Endothelial cell of umbilical vein (primary cell): ENCODE data around the gene POP5. TPM values are rescaled to one million over a fixed set of nuclear protein-coding genes. Genes with fewer than 3 reads are reported as not detected.
A peak's percentile ranks its signal among the peaks of the same experiment; 100 is the strongest.

Experiments used
- BruUV-seq: library from RNA; stranded (reverse); fragments of 400-500 nt; replicated peaks from 2 replicates; lab custom pipeline; 2021; lab: Mats Ljungman, UMichigan
- CTCF ChIA-PET: fragments of 300-600, 350-600 bp; sonication (Branson Sonifier 250); formaldehyde crosslinking; loops from one replicate; lab custom pipeline; 2021; ENCODE audit warnings: antibody characterized with exemption, inconsistent platforms; lab: Charles Lee
- POLR2A ChIA-PET: fragments of 300-600, 350-600 bp; sonication (Branson Sonifier 250); formaldehyde crosslinking; loops from one replicate; lab custom pipeline; 2021; ENCODE audit warnings: antibody characterized with exemption, inconsistent platforms; lab: Charles Lee
- DNase-seq: peaks from one replicate; pipeline ENCODE4 v3.0.0-alpha.2; 2011; ENCODE audit warnings: low read depth, low spot score
- FAIRE-seq: peaks from 2 replicates; lab custom pipeline; 2011; peaks lifted over from hg19 to GRCh38; lab: Jason Lieb, UNC
- H2AFZ ChIP-seq: 2 replicates; pipeline ENCODE4 v1.6.0; 2012; ENCODE audit warnings: low read depth, low read length, control low read depth, inconsistent platforms
- H3K27ac ChIP-seq: 2 replicates; pipeline ENCODE4 v1.5.1; 2011; ENCODE audit warnings: low read depth, mild to moderate bottlenecking, control low read depth, low read length, moderate library complexity; ENCODE audit not compliant: insufficient read depth
- H3K27me3 ChIP-seq, 2 experiments: 2 replicates each; pipeline versions ENCODE4 v1.6.0 to v1.6.1; 2011; ENCODE audit warnings: low read length in 2 of 2, mixed read lengths in 1 of 2; ENCODE audit not compliant: control insufficient read depth in 2 of 2, insufficient read depth in 2 of 2
- H3K36me3 ChIP-seq, 2 experiments: 2 replicates in 1 of 2; 3 replicates in 1 of 2; pipeline ENCODE4 v1.5.1; 2011; ENCODE audit warnings: low read length in 2 of 2, mild to moderate bottlenecking in 1 of 2, moderate library complexity in 1 of 2; ENCODE audit not compliant: control insufficient read depth in 2 of 2, insufficient read depth in 2 of 2; ENCODE audit errors: extremely low read depth in 1 of 2
- H3K4me1 ChIP-seq: 3 replicates; pipeline ENCODE4 v1.5.1; 2011; ENCODE audit warnings: mild to moderate bottlenecking, low read length; ENCODE audit not compliant: control insufficient read depth, insufficient read depth; ENCODE audit errors: extremely low read depth
- H3K4me2 ChIP-seq: 2 replicates; pipeline ENCODE4 v1.6.1; 2011; ENCODE audit warnings: low read length, control low read depth, mixed read lengths; ENCODE audit not compliant: insufficient read depth
- H3K4me3 ChIP-seq, 3 experiments: fragments of 200-600 bp in 1 of 3; sonication (generic), shearing (Covaris generic) in 1 of 3; replicated peaks in 1 of 3; 2 replicates each; pipeline ENCODE4 v1.5.1; 2011 to 2016; ENCODE audit warnings: control low read depth in 3 of 3, low read length in 3 of 3, mild to moderate bottlenecking in 2 of 3, inconsistent platforms in 1 of 3, low read depth in 1 of 3, moderate library complexity in 1 of 3; ENCODE audit not compliant: insufficient read depth in 1 of 3
- H3K79me2 ChIP-seq: 2 replicates; pipeline ENCODE4 v1.6.0; 2012; ENCODE audit warnings: low read length, inconsistent platforms; ENCODE audit not compliant: control insufficient read depth, insufficient read depth
- H3K9ac ChIP-seq: replicated peaks from 2 replicates; pipeline ENCODE3; 2011; ENCODE audit warnings: low read length, control low read depth; ENCODE audit not compliant: insufficient read depth; ENCODE audit errors: extremely low read depth
- H3K9me1 ChIP-seq: replicated peaks from 3 replicates; pipeline ENCODE4 v1.6.0; 2011; ENCODE audit warnings: mild to moderate bottlenecking, low read length; ENCODE audit not compliant: control insufficient read depth, insufficient read depth; ENCODE audit errors: extremely low read depth
- H3K9me3 ChIP-seq: replicated peaks from 2 replicates; pipeline ENCODE4 v1.5.1; 2012; ENCODE audit warnings: low read length, inconsistent platforms; ENCODE audit not compliant: control insufficient read depth, insufficient read depth
- H4K20me1 ChIP-seq: replicated peaks from 2 replicates; pipeline ENCODE3; 2011; ENCODE audit warnings: mild to moderate bottlenecking, low read length; ENCODE audit not compliant: control insufficient read depth, insufficient read depth; ENCODE audit errors: extremely low read depth
- CTCF ChIP-seq, 2 donors: IDR thresholded peaks; 1 replicate in 1 of 2; 2 replicates in 1 of 2; pipeline ENCODE4 v1.5.1; 2011; ENCODE audit warnings: low read length in 2 of 2, mild to moderate bottlenecking in 2 of 2, moderate library complexity in 2 of 2, control low read depth in 1 of 2, inconsistent platforms in 1 of 2, low read depth in 1 of 2; ENCODE audit not compliant: insufficient read depth in 1 of 2; ENCODE audit errors: extremely low read depth in 1 of 2
- EZH2 ChIP-seq: IDR thresholded peaks from 2 replicates; pipeline ENCODE4 v1.6.1; 2012; ENCODE audit warnings: borderline replicate concordance, low read depth, mild to moderate bottlenecking, moderate library complexity, low read length, inconsistent platforms; ENCODE audit not compliant: severe bottlenecking
- FOS ChIP-seq: IDR thresholded peaks from 2 replicates; pipeline ENCODE4 v1.6.1; 2011; ENCODE audit warnings: mild to moderate bottlenecking, low read length, moderate library complexity, borderline replicate concordance; ENCODE audit not compliant: insufficient read depth
- GATA2 ChIP-seq: IDR thresholded peaks from 2 replicates; pipeline ENCODE4 v1.7.0; 2011; ENCODE audit warnings: low read depth, mild to moderate bottlenecking, moderate library complexity, mixed read lengths, low read length; ENCODE audit not compliant: insufficient read length, insufficient read depth
- JUN ChIP-seq: IDR thresholded peaks from 2 replicates; pipeline ENCODE4 v1.6.1; 2011; ENCODE audit warnings: borderline replicate concordance, low read depth; ENCODE audit not compliant: insufficient read length, insufficient read depth
- MAX ChIP-seq: IDR thresholded peaks from 2 replicates; pipeline ENCODE4 v1.6.1; 2011; ENCODE audit not compliant: insufficient read depth, insufficient read length
- MYC ChIP-seq: IDR thresholded peaks from one replicate; pipeline ENCODE4 v1.6.1; 2011; ENCODE audit warnings: mild to moderate bottlenecking, low read depth, low read length
- POLR2A ChIP-seq: IDR thresholded peaks from 2 replicates; pipeline ENCODE4 v1.6.1; 2012; ENCODE audit warnings: low read depth, mild to moderate bottlenecking, control low read depth, low read length
- POLR2AphosphoS5 ChIP-seq: IDR thresholded peaks from 2 replicates; pipeline ENCODE4 v1.6.1; 2012; ENCODE audit warnings: low read depth, mild to moderate bottlenecking, control low read depth, low read length, moderate library complexity; ENCODE audit not compliant: insufficient read depth
- dilution Hi-C: fragments of 300-500 bp; cut with MboI; formaldehyde crosslinking; loops from one replicate; pipeline ENCODE4 v1.15.0; 2019; ENCODE audit warnings: low sequenced_read_pairs; ENCODE audit not compliant: extremely low pct_ligation_motif_present
- intact Hi-C: fragments of 100-400 bp; cut with micrococcal nuclease; formaldehyde crosslinking; loops from one replicate; pipeline ENCODE4 v1.10.0; 2022
- polyA plus RNA-seq, 4 experiments: library from polyadenylated mRNA; depleted of rRNA in 3 of 4; stranded (reverse) in 3 of 4; unstranded in 1 of 4; fragments of >200 nt; gene quantifications; 2 replicates each; pipeline versions ENCODE4 v1.2.1 to v1.2.3, GENCODE V29; 2011 to 2012; ENCODE audit warnings: missing spikeins in 1 of 4
- total RNA-seq: library from RNA; stranded (reverse); gene quantifications from 2 replicates; pipeline ENCODE4 v1.2.3, GENCODE V29; 2021

Gene POP5
- total and polyA plus RNA-seq, 2 donors (not counting 3 experiments of a cell fraction or from before 2014, with no cell fraction given): 25.7 to 60.2 TPM

- no peaks in the 10 kb centered on the region for H3K9me1 ChIP-seq
- H3K27ac ChIP-seq: no peak overlapping the region
- peaks cover 13% of the 10 kb centered on the region for H3K4me1 ChIP-seq
- DNase-seq (no peak), FAIRE-seq (no peak)
- H3K4me2 ChIP-seq: no peak overlapping the region
- no peak overlapping the region for H2AFZ ChIP-seq
- BruUV-seq: no TSS peak
- no peak overlapping the region for H3K4me3 ChIP-seq
- no peak overlapping the region for H3K9ac ChIP-seq
- H3K9me3 ChIP-seq: no peaks in the 10 kb centered on the region
- H4K20me1 ChIP-seq: no peaks in the 10 kb centered on the region
- TF ChIP-seq POLR2A (peak; percentile 29), FOS (no peak), MYC (no peak), MAX (no peak), JUN (no peak), EZH2 (no peak), GATA2 (no peak), POLR2AphosphoS5 (peak; percentile 19)
- intact Hi-C loops (no loop called here), dilution Hi-C loops (no loop called here)
- ChIA-PET CTCF (interaction anchor here (2.5 to 6.6 kb wide), 2 partner anchors 9 to 393 kb away, joined by 10 to 99 read pairs; no protein-coding TSS in a partner anchor), POLR2A (no interaction called here)
- H3K36me3 ChIP-seq: peaks cover 15 to 28% of the 10 kb centered on the region in 2 experiments
- H3K27me3 ChIP-seq: no peaks in the 10 kb centered on the region
- H3K79me2 ChIP-seq: no peaks in the 10 kb centered on the region
These were observed 2.0 kb downstream of the POP5 start for GRCh38 chr12:120579179-120579578.

GRCh38 chr12:120574106-120574505 is 7.1 kb downstream of the POP5 start:
- Histone ChIP-seq H3K4me3 (no peak overlapping the region), H4K20me1 (no peaks in the 10 kb centered on the region), H2AFZ (no peak overlapping the region), H3K4me1 (no peaks in the 10 kb centered on the region), H3K4me2 (no peak overlapping the region), H3K36me3 (peaks cover 34 to 54% of the 10 kb centered on the region in 2 experiments), H3K9me1 (no peaks in the 10 kb centered on the region), H3K79me2 (peaks cover 2% of the 10 kb centered on the region), H3K9me3 (no peaks in the 10 kb centered on the region), H3K9ac (no peak overlapping the region), H3K27me3 (no peaks in the 10 kb centered on the region), H3K27ac (no peak overlapping the region)
- BruUV-seq: no TSS peak
- ChIA-PET POLR2A (no interaction called here), CTCF (no interaction called here)
- dilution Hi-C loops (no loop called here), intact Hi-C loops (no loop called here)
- FAIRE-seq (no peak), DNase-seq (no peak)
- no peak for TF ChIP-seq POLR2A
- TF ChIP-seq POLR2AphosphoS5: no peak
- TF ChIP-seq CTCF (IDR thresholded peaks at IDR 0.05; ENCODE audit: extremely low read depth in 1 of 2, insufficient read depth in 1 of 2, low read depth in 1 of 2, low read length in 2 of 2): no peak
- TF ChIP-seq FOS: no peak
- no peak for TF ChIP-seq MAX
- TF ChIP-seq JUN: no peak
- TF ChIP-seq MYC: no peak
- TF ChIP-seq GATA2: no peak
- TF ChIP-seq EZH2: no peak
